ENCODE data around the gene DKK1. TPM values are rescaled to one million over a fixed set of nuclear protein-coding genes. Genes with fewer than 3 reads are reported as not detected.

DKK1 gene
- total and polyA plus RNA-seq, 5 donors from 2014 or later = not detected

- Histone ChIP-seq H3K4me1 (ENCODE audit: control insufficient read depth, insufficient read depth, low read length, poor library complexity, severe bottlenecking) (no peaks in the 10 kb centered on the region), H3K27me3 (ENCODE audit: control insufficient read depth, insufficient read depth, low read length) (peaks cover 9% of the 10 kb centered on the region), H3K36me3 (ENCODE audit: control insufficient read depth, insufficient read depth, low read length) (no peaks in the 10 kb centered on the region), H3K9me3 (ENCODE audit: control insufficient read depth in 2 of 2, low read length in 2 of 2) (no peaks in the 10 kb centered on the region), H3K27ac (ENCODE audit: insufficient read depth, low read length, poor library complexity, severe bottlenecking) (no peak overlapping the region), H3K4me3 (ENCODE audit: low read depth, low read length) (no peak overlapping the region)
- DNase-seq = peak in 1 of 3 donors; percentile 4
- no peak overlapping the region for H3K27ac Mint-ChIP-seq
- no peak overlapping the region for H3K4me3 Mint-ChIP-seq
- ATAC-seq (ENCODE audit: low read depth in 2 of 2) = no peak
- H3K4me1 Mint-ChIP-seq = peaks cover 0 to 3% (median 0%) of the 10 kb centered on the region in 4 donors
- H3K9me3 Mint-ChIP-seq = peaks cover 0 to 3% (median 0%) of the 10 kb centered on the region in 7 donors
- peaks cover 23% of the 10 kb centered on the region for H3K27me3 Mint-ChIP-seq
- H3K36me3 Mint-ChIP-seq = no peaks in the 10 kb centered on the region
These were observed 5.6 kb upstream of the DKK1 start for GRCh38 chr10:52308251-52309031.

- ATAC-seq (ENCODE audit: low read depth in 2 of 2) (no peak), DNase-seq (no peak)
- Histone ChIP-seq H3K27ac (ENCODE audit: insufficient read depth, low read length, poor library complexity, severe bottlenecking) (no peak overlapping the region), H3K36me3 (ENCODE audit: control insufficient read depth, insufficient read depth, low read length) (no peaks in the 10 kb centered on the region), H3K4me1 (ENCODE audit: control insufficient read depth, insufficient read depth, low read length, poor library complexity, severe bottlenecking) (no peaks in the 10 kb centered on the region), H3K27me3 (ENCODE audit: control insufficient read depth, insufficient read depth, low read length) (peaks cover 9% of the 10 kb centered on the region), H3K4me3 (ENCODE audit: low read depth, low read length) (no peak overlapping the region), H3K9me3 (ENCODE audit: control insufficient read depth in 2 of 2, low read length in 2 of 2) (no peaks in the 10 kb centered on the region)
- no peaks in the 10 kb centered on the region for H3K36me3 Mint-ChIP-seq
- H3K4me3 Mint-ChIP-seq = no peak overlapping the region
- H3K27ac Mint-ChIP-seq = no peak overlapping the region
- H3K9me3 Mint-ChIP-seq = peaks cover 0 to 5% (median 0%) of the 10 kb centered on the region in 7 donors
- H3K4me1 Mint-ChIP-seq = peaks cover 0 to 5% (median under 1%) of the 10 kb centered on the region in 4 donors
- peaks cover 53% of the 10 kb centered on the region for H3K27me3 Mint-ChIP-seq
These were observed 1.2 kb upstream of the DKK1 start for GRCh38 chr10:52312942-52313255.

DNA sequence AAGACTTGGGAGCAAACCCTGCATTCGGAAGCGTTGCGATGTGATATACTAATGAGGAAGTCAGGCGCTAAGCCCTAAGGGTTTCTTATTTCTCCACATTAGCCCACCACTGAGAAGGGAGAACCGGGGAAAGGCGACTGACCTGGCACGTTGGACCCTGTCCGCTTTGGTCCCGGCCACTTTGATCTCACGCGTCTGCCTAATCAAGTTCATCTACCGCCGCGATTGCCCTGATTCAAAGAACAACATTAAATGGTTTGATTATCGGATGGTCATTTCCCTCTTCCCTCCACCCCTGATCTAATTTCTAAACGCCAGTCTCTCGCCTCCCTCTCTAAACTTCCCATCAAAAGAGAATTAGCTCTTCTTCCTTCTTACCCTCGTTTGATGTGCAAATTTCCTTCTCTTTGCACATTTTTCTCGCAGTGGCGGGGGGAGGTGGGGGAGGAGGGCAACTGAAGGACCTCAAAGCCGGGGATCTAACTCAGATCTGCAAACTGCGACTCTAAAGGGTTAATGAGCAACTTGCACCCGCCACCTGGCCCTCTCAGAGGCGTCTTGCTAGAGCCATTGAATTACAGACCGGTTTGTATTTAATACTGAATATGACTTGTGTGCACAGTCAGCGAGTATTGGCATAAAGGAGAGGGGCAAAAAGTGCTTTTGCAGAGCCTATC, 687 bp upstream of the DKK1 start:
- no peak overlapping the region for H3K4me3 ChIP-seq (ENCODE audit: low read depth, low read length)
- H3K27me3 ChIP-seq (ENCODE audit: control insufficient read depth, insufficient read depth, low read length) = peaks cover 9% of the 10 kb centered on the region
- Mint-ChIP-seq H3K9me3 (peaks cover 0 to 5% (median 0%) of the 10 kb centered on the region in 7 donors), H3K27me3 (peaks cover 48% of the 10 kb centered on the region), H3K4me1 (peaks cover 0 to 5% (median under 1%) of the 10 kb centered on the region in 4 donors), H3K27ac (no peak overlapping the region), H3K4me3 (no peak overlapping the region), H3K36me3 (no peaks in the 10 kb centered on the region)
- H3K9me3 ChIP-seq (ENCODE audit: control insufficient read depth in 2 of 2, low read length in 2 of 2) = no peaks in the 10 kb centered on the region
- ATAC-seq (ENCODE audit: low read depth in 2 of 2) = no peak
- no peak overlapping the region for H3K27ac ChIP-seq (ENCODE audit: insufficient read depth, low read length, poor library complexity, severe bottlenecking)
- H3K4me1 ChIP-seq (ENCODE audit: control insufficient read depth, insufficient read depth, low read length, poor library complexity, severe bottlenecking) = no peaks in the 10 kb centered on the region
- H3K36me3 ChIP-seq (ENCODE audit: control insufficient read depth, insufficient read depth, low read length) = no peaks in the 10 kb centered on the region
- no peak for DNase-seq

GRCh38 chr10:52314822-52315552, 906 bp downstream of the DKK1 start:
- Histone ChIP-seq H3K4me1 (ENCODE audit: control insufficient read depth, insufficient read depth, low read length, poor library complexity, severe bottlenecking) (no peaks in the 10 kb centered on the region), H3K27me3 (ENCODE audit: control insufficient read depth, insufficient read depth, low read length) (peaks cover 6% of the 10 kb centered on the region), H3K27ac (ENCODE audit: insufficient read depth, low read length, poor library complexity, severe bottlenecking) (no peak overlapping the region), H3K9me3 (ENCODE audit: control insufficient read depth in 2 of 2, low read length in 2 of 2) (no peaks in the 10 kb centered on the region), H3K4me3 (ENCODE audit: low read depth, low read length) (no peak overlapping the region), H3K36me3 (ENCODE audit: control insufficient read depth, insufficient read depth, low read length) (no peaks in the 10 kb centered on the region)
- DNase-seq (no peak), ATAC-seq (ENCODE audit: low read depth in 2 of 2) (no peak)
- H3K27ac Mint-ChIP-seq = no peak overlapping the region
- H3K4me1 Mint-ChIP-seq = peaks cover 0 to 5% (median under 1%) of the 10 kb centered on the region in 4 donors
- H3K36me3 Mint-ChIP-seq = no peaks in the 10 kb centered on the region
- H3K9me3 Mint-ChIP-seq = peaks cover 0 to 4% (median 1%) of the 10 kb centered on the region in 7 donors
- H3K4me3 Mint-ChIP-seq = no peak overlapping the region
- peaks cover 42% of the 10 kb centered on the region for H3K27me3 Mint-ChIP-seq

DNA sequence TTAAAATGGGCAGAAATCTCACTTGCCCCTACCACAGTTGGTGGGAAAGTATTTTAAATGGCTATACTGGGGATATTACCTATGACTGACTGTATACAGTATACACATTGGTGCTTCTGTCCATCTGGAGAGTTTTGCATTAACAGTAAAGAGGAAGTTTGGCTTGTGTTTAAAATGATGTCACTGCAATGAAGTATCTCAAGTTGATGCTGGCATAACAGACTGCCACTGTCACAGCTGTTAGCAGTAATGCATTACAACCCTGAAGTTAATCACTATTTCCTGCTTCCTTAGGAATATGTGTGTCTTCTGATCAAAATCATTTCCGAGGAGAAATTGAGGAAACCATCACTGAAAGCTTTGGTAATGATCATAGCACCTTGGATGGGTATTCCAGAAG, 1.9 kb downstream of the DKK1 start:
- H3K4me1 ChIP-seq (ENCODE audit: control insufficient read depth, insufficient read depth, low read length, poor library complexity, severe bottlenecking) = no peaks in the 10 kb centered on the region

DNA sequence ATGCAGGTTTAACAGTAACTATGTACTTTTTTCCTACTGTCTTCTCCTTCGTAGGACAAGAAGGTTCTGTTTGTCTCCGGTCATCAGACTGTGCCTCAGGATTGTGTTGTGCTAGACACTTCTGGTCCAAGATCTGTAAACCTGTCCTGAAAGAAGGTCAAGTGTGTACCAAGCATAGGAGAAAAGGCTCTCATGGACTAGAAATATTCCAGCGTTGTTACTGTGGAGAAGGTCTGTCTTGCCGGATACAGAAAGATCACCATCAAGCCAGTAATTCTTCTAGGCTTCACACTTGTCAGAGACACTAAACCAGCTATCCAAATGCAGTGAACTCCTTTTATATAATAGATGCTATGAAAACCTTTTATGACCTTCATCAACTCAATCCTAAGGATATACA, 2.4 kb downstream of the DKK1 start:
- Histone ChIP-seq H3K27ac (ENCODE audit: insufficient read depth, low read length, poor library complexity, severe bottlenecking) (no peak overlapping the region), H3K4me3 (ENCODE audit: low read depth, low read length) (no peak overlapping the region), H3K36me3 (ENCODE audit: control insufficient read depth, insufficient read depth, low read length) (no peaks in the 10 kb centered on the region), H3K9me3 (ENCODE audit: control insufficient read depth in 2 of 2, low read length in 2 of 2) (no peaks in the 10 kb centered on the region), H3K27me3 (ENCODE audit: control insufficient read depth, insufficient read depth, low read length) (peaks cover 6% of the 10 kb centered on the region), H3K4me1 (ENCODE audit: control insufficient read depth, insufficient read depth, low read length, poor library complexity, severe bottlenecking) (no peaks in the 10 kb centered on the region)
- peaks cover 0 to 4% (median 2%) of the 10 kb centered on the region in 7 donors for H3K9me3 Mint-ChIP-seq
- DNase-seq (no peak), ATAC-seq (ENCODE audit: low read depth in 2 of 2) (no peak)
- no peak overlapping the region for H3K27ac Mint-ChIP-seq
- H3K4me3 Mint-ChIP-seq = no peak overlapping the region
- H3K36me3 Mint-ChIP-seq = no peaks in the 10 kb centered on the region
- H3K27me3 Mint-ChIP-seq = peaks cover 38% of the 10 kb centered on the region
- peaks cover 0 to 5% (median under 1%) of the 10 kb centered on the region in 4 donors for H3K4me1 Mint-ChIP-seq

More for the DNA sequence above, 1.9 kb downstream of the DKK1 start:
- Mint-ChIP-seq H3K9me3 (peaks cover 0 to 4% (median 1%) of the 10 kb centered on the region in 7 donors), H3K4me3 (no peak overlapping the region), H3K4me1 (peaks cover 0 to 5% (median under 1%) of the 10 kb centered on the region in 4 donors), H3K27me3 (peaks cover 42% of the 10 kb centered on the region), H3K36me3 (no peaks in the 10 kb centered on the region), H3K27ac (no peak overlapping the region)
- no peaks in the 10 kb centered on the region for H3K9me3 ChIP-seq (ENCODE audit: control insufficient read depth in 2 of 2, low read length in 2 of 2)
- no peak overlapping the region for H3K27ac ChIP-seq (ENCODE audit: insufficient read depth, low read length, poor library complexity, severe bottlenecking)
- H3K27me3 ChIP-seq (ENCODE audit: control insufficient read depth, insufficient read depth, low read length) = peaks cover 6% of the 10 kb centered on the region
- no peak for DNase-seq
- ATAC-seq (ENCODE audit: low read depth in 2 of 2) = no peak
- H3K36me3 ChIP-seq (ENCODE audit: control insufficient read depth, insufficient read depth, low read length) = no peaks in the 10 kb centered on the region
- H3K4me3 ChIP-seq (ENCODE audit: low read depth, low read length) = no peak overlapping the region

- Histone ChIP-seq H3K4me1 (ENCODE audit: control insufficient read depth, insufficient read depth, low read length, poor library complexity, severe bottlenecking) (no peaks in the 10 kb centered on the region), H3K27ac (ENCODE audit: insufficient read depth, low read length, poor library complexity, severe bottlenecking) (no peak overlapping the region), H3K9me3 (ENCODE audit: control insufficient read depth in 2 of 2, low read length in 2 of 2) (no peaks in the 10 kb centered on the region), H3K36me3 (ENCODE audit: control insufficient read depth, insufficient read depth, low read length) (no peaks in the 10 kb centered on the region), H3K27me3 (ENCODE audit: control insufficient read depth, insufficient read depth, low read length) (peaks cover 1% of the 10 kb centered on the region), H3K4me3 (ENCODE audit: low read depth, low read length) (no peak overlapping the region)
- Mint-ChIP-seq H3K27ac (no peak overlapping the region), H3K4me3 (no peak overlapping the region), H3K9me3 (peaks cover 0 to 6% (median 2%) of the 10 kb centered on the region in 7 donors), H3K27me3 (peaks cover 33% of the 10 kb centered on the region), H3K36me3 (no peaks in the 10 kb centered on the region), H3K4me1 (peaks cover 0 to 4% (median under 1%) of the 10 kb centered on the region in 4 donors)
- no peak for DNase-seq
- ATAC-seq (ENCODE audit: low read depth in 2 of 2) = no peak
These were observed 4.1 kb downstream of the DKK1 start for GRCh38 chr10:52318136-52318701.

Data from CD4-positive, CD25-positive, alpha-beta regulatory T cell (primary cell).